LoVo (cell line): ENCODE data around the gene FGFR3.

Experiments
- DNase-seq: peaks from one replicate; pipeline ENCODE4 v3.0.0-alpha.2; 2016; ENCODE audit warnings: low spot score

FGFR3 gene

GRCh38 chr4:1770791-1771231, 22.3 kb upstream of the FGFR3 start:
- no peak for DNase-seq

GRCh38 chr4:1771555-1772305, 21.4 kb upstream of the FGFR3 start:
- no peak for DNase-seq

DNA sequence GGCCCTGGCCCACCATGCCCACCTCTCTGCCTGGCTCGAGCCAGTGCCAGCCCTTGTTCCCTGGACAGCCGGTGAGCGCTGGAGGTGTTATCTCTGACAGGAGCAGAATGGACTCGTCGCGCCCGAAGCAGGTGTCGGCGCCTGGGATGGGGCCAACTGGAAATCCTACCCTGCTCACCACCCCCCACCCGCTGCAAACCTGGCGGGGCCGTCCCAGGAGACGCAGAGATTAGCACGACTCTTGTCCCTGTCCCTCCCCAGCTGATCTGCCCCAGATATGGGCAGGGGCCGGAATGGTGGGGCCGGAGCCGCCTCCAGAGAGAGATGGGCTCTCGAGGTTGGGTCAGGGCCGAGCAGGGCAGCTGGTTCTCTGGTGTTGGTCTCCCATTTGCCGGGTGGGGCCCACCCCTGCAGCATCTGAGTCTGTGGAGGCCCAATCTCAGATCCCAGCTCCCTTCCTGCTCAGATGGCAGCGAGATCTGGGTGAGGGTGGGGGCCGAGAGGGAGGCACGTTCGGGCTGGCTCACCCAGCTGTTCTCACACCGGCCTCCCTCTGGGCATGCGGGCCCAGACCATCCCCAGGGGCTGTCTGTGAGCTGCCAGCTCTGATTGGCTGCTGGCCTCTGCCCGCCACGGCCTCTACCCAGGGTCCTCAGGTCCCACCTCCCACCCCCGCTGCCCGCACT, 20.1 kb upstream of the FGFR3 start:
- no peak for DNase-seq

DNA sequence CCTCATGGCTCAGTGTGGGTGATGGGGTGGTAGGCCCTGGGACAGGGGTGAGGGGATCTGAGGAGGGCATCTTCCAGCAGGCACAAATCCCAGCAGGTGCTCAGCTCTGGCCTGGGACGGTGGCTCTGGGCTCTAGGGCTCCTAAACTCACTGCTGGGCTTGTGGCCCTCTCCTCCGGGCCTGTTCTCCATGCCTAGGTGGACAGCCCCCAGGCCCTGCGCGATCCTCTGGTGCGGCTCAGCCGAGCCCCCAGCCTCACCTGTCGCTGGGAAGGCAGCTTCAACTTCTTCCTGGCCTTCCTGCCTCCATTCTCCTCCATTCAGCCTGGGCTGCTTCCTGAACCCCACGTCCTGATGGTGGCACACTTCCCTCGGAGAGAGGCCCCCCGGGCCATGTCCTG, 19.3 kb upstream of the FGFR3 start:
- no peak for DNase-seq

- DNase-seq: no peak
Measured at GRCh38 chr4:1775731-1776500, 17.2 kb upstream of the FGFR3 start.

GRCh38 chr4:1776521-1777161, 16.5 kb upstream of the FGFR3 start:
- no peak for DNase-seq

DNA sequence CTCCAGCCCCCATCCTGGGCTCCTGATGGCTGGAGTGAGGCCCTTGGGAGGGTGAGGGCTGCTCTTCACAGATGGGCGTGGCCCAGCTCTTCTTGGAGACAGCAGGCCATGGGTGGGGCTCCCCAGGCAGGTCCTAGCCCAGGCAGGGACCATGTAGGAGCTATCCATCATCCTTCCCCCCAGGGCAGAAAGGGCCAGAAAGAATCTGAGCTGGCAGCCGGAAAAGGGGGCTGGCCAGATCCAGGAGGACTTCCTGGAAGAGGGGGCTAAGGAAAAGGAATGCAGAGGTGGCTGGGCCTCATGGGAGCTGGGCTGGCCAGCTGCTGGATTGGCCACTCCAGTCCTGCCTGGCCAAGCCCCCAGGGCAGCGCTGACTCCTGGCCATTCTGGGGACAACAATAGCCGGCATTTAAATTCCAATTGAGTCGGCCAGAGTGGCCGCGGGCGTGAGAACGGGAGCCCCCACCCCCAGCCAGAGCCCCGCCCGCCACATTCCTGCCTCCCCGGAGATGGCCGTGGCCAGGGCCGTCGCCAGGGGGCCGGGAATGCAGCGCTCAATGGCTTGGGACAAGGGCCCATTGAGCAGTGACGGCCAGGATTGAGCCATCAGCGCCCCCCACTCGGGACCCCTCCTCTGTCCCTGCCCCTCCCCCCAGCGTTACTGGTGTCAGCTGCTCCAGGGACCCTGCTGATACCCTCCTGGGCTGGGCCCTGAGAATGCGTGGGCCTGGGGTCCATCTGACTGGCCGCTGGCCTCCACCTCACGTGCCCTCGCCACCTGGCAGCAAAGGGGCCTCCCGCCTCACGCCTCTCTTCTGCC, 15.1 kb upstream of the FGFR3 start:
- DNase-seq: peak; percentile 20

DNA sequence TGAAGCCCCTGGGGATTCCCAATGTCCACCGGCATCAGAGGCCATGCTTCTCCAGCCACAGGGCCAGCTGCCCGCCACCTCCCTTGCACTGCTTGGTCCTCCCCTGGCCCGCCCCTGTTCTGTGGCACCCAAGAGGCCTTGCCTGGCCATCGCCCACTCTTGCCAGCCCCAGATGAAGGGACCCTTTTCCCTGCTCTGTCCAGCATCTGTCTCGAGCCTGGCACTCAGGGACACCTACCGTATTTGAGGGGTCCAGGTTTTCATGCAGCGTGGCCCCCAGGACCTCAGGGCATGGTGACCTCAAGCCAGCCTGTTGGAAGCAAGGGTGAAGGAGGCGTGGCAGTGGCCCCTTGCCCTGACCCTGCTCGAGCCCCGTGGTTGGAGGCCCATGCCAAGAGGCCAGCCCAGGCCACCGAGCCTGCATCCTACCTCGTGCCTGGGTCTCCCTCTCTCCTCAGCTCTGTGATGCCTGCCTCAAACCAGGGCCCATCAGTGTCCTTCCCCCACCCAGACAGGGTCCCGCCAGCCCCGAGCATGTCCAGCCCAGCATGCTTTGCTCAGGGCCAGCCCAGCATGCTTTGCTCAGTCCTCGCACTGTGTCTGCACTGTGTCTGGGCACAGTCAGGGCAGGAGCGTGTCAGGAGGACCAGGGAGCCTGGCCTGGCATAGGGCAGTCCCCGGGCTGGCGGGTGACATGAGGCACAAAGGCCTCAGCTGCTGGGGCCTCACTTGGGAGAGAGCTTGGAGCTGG, 14.3 kb upstream of the FGFR3 start:
- DNase-seq: no peak

DNA sequence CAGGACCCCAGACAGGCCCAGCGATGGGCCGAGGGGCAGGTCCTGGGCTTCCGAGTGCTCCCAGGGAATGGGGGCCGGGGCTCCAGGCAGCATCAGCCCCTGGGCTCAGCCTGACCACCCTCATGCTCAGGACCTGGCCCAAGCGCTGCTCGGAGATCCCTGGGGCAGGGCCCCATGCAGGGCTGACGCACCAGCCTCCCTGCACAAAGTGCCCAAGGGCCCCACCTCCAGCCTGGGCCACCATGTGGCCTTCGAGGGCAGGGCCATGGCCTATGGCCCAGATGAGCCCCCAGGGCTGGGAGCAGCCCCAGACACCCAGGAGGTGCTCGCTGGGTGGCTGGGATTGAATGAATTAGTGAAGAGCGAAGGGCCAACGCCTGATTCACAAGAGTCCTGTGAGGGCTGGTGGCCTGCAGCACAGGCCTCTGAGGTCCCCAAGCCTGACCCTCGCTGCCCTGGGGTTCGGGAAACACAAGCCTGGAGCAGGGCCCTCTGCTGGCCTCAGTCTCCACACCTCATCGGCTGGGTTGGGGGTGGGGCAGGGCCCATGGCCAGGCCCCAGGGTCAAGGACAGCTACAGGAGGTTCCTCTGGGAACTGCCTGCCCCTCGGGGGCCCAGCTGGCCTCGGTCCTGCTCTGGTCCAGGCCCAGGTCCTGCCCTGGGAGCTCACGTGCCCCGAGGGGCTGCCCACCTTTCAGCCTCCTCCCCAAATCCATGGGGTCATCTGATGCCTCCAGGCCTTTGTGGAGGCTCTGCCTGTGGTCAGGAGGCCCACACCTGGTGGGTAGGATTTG, 13.3 kb upstream of the FGFR3 start:
- no peak for DNase-seq

DNA sequence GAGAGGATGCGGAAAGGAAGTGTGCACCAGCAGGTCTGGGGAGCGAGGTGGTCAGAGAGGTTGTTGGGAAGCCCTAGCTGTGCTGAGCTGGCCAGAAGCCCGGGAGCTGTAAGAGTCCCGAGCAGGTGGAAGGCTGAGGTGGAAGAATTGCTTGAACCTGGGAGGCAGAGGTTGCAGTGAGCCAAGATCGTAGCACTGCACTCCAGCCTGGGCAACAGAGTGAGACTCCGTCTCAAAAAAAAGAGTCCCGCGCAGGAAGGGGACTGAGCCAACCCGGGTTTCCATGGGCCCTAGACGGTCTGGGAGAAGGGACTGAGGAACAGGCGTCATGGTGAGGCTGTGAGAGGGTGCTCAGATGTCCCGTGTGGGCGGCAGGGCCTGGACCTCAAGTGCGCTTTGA, 12.7 kb upstream of the FGFR3 start:
- no peak for DNase-seq

GRCh38 chr4:1783015-1783414, 10.1 kb upstream of the FGFR3 start:
- DNase-seq: no peak

DNA sequence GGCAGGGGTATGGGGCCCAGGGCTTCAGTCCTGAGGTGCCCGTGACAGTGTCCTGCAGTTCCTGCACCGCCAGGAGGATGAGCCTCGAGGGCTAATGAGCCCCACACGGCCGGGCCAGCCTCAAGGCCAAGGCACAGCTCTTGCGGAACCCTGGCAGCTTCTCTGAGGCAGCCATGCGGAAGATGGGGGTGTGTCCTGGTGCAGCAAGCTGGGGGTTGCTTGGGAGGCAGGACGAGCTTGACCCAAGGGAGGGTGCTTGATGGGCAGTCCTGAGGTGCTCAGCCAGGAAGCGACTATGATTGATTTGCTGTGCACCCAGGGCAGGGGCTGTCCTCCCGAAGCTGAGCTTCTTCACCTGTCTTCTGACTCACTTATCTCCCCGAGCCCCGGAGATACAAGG, 9.1 kb upstream of the FGFR3 start:
- DNase-seq: no peak

DNA sequence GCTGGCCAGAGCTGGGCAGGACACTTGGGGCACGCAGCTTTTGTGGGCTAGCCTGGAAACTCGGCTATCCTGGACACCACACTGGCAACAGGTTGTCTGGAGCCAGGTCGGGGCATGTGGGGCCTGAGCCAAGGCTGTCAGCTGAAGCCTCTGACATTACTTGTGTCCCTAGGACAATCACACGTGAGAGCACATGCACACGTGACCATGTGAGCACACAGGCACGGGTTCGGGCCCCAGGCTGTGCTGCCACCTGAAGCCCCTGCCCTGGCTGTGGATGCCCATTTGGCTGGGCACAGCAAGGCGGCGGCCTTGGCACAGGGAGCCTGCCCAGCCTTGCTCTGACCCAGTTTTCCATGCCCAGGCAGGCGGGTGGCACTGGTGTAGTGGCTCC, 8.7 kb upstream of the FGFR3 start:
- DNase-seq: no peak

DNA sequence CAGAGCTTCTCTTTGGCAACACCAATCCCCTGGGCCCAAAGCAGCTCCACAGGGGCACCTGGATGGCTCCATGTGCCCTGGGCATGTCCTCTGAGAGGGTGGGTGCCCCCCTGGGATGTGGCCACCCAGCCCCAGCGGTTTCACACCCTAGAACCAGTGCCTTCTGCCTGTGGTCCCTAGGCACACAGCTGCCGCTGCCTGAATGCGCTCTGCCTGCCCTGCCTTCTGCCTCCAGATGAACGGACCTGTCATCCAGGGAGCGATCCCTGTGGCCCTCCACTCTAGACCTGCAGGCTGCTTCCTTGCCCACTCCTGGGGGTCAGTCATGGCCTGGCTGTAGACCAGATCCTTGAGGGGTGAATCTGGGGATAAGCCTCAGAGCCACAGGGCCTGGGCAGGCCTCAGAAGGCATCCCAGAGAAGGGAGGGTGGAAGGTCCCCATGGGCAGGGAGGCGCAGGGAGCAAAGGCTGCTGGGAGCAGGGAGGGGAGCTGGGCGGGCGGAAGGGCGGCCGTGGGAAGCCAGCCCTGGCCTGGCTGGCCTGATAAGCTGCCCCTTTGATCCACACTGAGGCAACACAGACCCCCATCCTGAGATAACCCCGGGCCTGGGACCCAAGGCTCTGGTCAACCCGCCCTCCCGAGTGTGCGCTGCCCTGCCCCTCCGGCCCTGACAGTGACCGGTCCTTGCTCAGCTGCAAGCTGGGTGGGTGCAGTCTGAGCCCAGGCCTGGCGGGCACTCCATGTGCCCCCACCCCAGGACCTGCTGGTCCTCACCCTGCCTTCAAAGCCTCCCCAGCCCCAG, 8.1 kb upstream of the FGFR3 start:
- no peak for DNase-seq

DNA sequence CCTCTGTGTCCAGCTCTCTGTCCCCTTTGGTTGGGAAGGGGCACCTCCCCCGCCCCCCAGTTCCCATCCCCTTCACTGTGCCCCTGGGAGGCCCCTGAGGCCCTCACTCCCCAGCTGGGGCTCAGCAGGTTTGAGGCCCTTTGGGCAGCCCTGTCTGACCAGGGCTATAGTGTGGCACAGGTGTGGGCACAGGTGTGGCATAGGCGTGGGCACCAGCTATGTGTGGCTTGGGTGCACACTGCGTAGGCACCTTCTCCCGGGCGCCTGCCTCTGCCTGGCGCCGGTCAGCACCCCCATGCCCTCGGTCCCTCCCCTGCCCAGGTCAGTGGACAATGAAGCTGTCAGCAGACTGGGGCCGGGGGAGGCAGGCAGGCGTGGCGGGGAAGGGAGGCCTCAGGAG, 7.5 kb upstream of the FGFR3 start:
- DNase-seq: no peak

- no peak for DNase-seq
Measured at GRCh38 chr4:1786544-1787362, 6.3 kb upstream of the FGFR3 start.

DNA sequence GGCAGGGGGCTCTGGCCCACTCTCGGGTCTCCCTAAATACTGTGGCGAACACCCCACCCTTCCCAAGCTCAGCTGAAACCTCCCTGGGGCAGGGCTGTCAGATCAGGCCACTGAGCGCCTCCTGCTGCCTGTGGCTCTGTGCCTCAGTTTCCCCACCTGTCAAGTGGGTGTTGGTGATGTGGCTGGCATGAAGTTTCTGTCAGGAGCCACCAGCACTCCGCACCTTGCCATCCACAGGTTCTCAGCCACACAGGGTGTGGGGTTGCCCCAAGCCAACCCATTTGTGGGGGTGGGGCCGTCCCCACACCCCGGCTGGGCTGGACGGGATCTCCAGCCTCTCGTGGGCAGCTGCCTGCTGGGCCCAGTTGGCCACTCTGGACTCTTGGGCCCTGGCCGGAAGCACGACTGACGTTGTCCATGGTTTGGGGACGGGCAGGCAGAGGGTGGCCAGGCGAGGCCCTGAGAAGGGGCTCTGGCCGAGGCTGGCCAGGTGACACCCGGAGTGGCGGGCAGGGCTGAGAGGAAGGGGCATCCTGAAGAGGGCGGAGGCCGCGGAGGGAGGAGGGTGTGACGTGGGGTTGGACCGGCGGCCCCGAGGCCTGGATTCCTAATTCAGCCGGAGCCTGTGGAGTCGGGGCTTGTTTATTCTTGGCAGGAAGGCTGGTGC, 5.5 kb upstream of the FGFR3 start:
- no peak for DNase-seq
